GM19238 (cell line): Measurements from ENCODE around the gene DNM2.

Source experiments
- DNase-seq: peaks from one replicate; pipeline ENCODE4 v3.0.0; 2011; ENCODE audit warnings: low spot score; ENCODE audit not compliant: insufficient read length

The DNM2 gene

GRCh38 chr19:10769533-10770491 lies 51.9 kb downstream of the DNM2 start:
- DNase-seq: no peak

GRCh38 chr19:10773969-10774368 lies 56.1 kb downstream of the DNM2 start:
- DNase-seq: no peak

GRCh38 chr19:10774893-10775292 lies 57.0 kb downstream of the DNM2 start:
- DNase-seq: no peak

DNA sequence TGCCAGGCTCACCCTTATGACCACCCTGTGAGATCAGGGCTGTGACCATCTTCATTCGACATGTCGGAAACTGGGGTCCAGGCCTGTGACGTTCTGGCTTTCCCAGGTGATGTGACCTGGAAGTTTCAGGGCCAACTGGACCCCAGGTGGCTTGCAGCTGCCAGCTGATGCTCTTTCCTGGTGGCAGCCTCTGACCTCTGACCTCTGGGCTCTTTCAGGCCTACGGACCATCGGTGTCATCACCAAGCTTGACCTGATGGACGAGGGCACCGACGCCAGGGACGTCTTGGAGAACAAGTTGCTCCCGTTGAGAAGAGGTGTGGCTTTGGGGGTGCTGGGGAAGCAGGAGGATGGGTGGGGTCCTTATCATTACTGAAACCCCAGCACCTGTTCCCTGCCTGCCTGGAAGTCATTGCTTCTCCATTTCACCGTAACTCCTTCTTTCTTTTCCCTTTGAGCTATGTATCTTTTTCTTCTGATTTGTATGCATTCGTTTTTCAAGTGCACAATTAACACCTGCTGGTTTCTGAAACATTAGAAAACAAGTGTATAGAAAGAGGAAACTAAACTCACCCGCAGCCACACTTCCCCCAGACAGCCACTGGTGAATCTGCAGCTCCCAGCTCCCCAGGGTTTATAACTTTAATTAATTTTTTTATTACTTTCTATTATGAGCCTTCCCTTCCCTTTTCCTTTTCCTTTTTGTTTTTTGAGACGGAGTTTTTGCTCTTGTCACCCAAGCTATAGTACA lies 59.2 kb downstream of the DNM2 start:
- DNase-seq: peak; percentile 32

- no peak for DNase-seq
These were observed 62.5 kb downstream of the DNM2 start for GRCh38 chr19:10780368-10780767.

DNA sequence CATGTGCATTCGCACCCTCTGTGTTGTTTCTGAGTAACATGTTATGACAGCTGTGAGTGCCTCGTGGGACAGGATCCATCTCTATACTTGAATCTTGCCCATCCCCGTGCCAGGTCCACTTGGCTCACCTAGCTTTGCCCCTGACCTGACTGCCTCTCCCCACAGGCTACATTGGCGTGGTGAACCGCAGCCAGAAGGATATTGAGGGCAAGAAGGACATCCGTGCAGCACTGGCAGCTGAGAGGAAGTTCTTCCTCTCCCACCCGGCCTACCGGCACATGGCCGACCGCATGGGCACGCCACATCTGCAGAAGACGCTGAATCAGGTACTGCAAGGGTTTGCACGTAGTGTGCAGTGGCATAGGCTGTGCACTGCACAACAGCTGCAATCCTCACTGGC lies 64.9 kb downstream of the DNM2 start:
- DNase-seq: no peak

GRCh38 chr19:10784257-10784656 lies 66.4 kb downstream of the DNM2 start:
- DNase-seq: no peak

DNA sequence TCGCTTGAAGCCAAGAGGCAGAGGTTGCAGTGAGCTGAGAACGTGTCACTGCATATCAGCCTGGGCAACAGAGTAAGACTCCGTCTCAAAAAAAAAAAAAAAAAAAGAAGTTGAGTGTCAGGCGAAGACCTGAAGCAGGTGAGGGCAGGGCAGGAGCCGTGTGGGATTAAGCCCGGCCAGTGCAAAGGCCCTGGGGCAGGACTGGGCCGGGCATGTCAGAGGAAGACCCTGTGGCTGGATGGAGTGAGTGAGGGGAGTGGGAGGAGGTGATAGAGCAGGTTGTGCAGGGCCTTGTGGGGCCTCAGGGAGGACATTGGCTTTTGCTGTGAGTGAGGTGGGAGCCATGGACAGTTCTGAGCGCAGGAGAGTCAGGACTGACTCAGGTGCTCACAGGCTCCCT lies 70.3 kb downstream of the DNM2 start:
- no peak for DNase-seq

GRCh38 chr19:10789866-10790265 lies 72.0 kb downstream of the DNM2 start:
- no peak for DNase-seq

DNA sequence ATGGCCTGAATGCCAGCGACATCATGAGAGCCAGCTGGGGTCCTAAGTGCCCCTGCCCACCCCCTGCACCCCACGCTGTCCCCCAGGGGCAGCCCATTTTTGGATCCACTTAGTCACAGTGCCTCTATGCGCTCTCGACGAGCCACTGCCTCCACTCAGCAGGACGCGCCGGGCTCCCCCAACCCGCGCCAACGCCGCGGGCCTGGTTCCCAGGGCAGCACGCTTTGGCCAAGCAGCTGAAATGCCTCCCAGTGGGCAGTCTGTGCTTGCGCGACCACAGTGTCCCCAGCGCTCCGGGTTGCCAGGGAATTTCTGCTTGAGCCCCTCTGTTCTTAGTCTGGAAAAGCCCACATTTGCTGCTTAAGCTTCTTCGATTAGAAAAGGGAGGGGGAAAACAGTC lies 78.8 kb downstream of the DNM2 start:
- no peak for DNase-seq

DNA sequence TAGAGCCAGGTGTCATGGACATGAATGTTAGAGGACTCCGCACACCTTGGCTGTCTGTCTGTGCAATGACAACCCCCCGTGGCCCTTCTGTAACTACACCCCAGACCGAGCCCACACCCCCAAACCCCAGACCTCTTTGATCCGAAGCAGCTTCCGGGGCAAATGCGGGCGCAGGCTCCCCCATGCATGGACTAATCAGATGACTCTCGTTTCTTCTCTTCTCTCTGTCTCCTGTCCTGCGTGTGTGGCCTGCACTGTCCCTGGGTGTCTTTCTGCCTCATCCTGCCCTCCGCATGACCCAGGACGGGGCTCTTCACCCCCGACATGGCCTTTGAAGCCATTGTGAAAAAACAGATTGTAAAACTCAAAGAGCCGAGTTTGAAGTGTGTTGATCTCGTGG lies 79.2 kb downstream of the DNM2 start:
- no peak for DNase-seq

GRCh38 chr19:10797541-10798256 lies 79.8 kb downstream of the DNM2 start:
- no peak for DNase-seq

- DNase-seq: no peak
These were observed 82.6 kb downstream of the DNM2 start for GRCh38 chr19:10800488-10800887.

- DNase-seq: no peak
These were observed 84.6 kb downstream of the DNM2 start for GRCh38 chr19:10802479-10802878.

DNA sequence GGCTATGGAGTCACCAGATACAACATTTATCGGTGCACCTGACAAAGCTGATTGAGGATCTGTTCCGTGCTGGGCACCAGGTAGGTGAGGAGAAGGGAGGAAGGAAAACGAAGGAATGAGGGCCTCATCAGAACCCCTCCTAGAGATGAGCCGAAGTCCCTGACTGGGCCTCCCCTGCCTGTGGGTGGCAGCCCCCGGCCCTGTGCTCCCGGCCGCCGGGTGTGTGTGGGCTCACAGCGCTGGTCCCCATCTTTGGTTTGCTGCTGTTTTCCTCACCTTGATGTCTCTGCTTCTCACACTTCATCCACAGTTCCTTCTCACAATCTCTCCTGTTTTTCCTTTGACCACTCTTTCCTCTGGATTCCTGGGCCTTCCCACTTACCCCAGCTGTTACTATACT lies 85.4 kb downstream of the DNM2 start:
- DNase-seq: no peak

GRCh38 chr19:10805065-10805757 lies 87.3 kb downstream of the DNM2 start:
- DNase-seq: no peak

- DNase-seq: no peak
These were observed 87.9 kb downstream of the DNM2 start for GRCh38 chr19:10805758-10806247.

- no peak for DNase-seq
These were observed 91.2 kb downstream of the DNM2 start for GRCh38 chr19:10808937-10809649.

GRCh38 chr19:10809651-10810285 lies 91.9 kb downstream of the DNM2 start:
- DNase-seq: no peak
